T-helper 2 cell treated with Interferon-gamma antibody and Interleukin-4, amounts not matched to agents 5 μg/mL and 100 μg/mL, for 36 hours (primary cell): Measurements from ENCODE around the gene CPB1.

Experiments used
- DNase-seq: peaks from one replicate; pipeline ENCODE4 v3.0.0; 2021; ENCODE audit warnings: low spot score
- H3K27ac Mint-ChIP-seq: one replicate; pipeline ENCODE4 v1.8.0; 2021; ENCODE audit warnings: mild to moderate bottlenecking, mixed read lengths
- H3K27me3 Mint-ChIP-seq: one replicate; pipeline ENCODE4 v1.8.0; 2021; ENCODE audit warnings: low read depth, mixed read lengths
- H3K36me3 Mint-ChIP-seq: one replicate; pipeline ENCODE4 v1.8.0; 2021; ENCODE audit warnings: low read depth, mixed read lengths
- H3K4me1 Mint-ChIP-seq: one replicate; pipeline ENCODE4 v1.8.0; 2021; ENCODE audit warnings: low read depth, mixed read lengths
- H3K4me3 Mint-ChIP-seq: one replicate; pipeline ENCODE4 v1.8.0; 2022; ENCODE audit warnings: mild to moderate bottlenecking, moderate library complexity, mixed read lengths
- H3K9me3 Mint-ChIP-seq: one replicate; pipeline ENCODE4 v1.8.0; 2021; ENCODE audit warnings: mixed read lengths

Gene CPB1

GRCh38 chr3:148880681-148881080, 53.1 kb downstream of the CPB1 start:
- H3K36me3 Mint-ChIP-seq: no peaks in the 10 kb centered on the region
- H3K27ac Mint-ChIP-seq: no peak overlapping the region
- no peaks in the 10 kb centered on the region for H3K4me1 Mint-ChIP-seq
- peaks cover 6% of the 10 kb centered on the region for H3K27me3 Mint-ChIP-seq
- H3K4me3 Mint-ChIP-seq: no peak overlapping the region
- no peak for DNase-seq
- no peaks in the 10 kb centered on the region for H3K9me3 Mint-ChIP-seq

- no peak overlapping the region for H3K27ac Mint-ChIP-seq
- H3K4me3 Mint-ChIP-seq: no peak overlapping the region
- no peaks in the 10 kb centered on the region for H3K36me3 Mint-ChIP-seq
- H3K9me3 Mint-ChIP-seq: no peaks in the 10 kb centered on the region
- peaks cover 6% of the 10 kb centered on the region for H3K27me3 Mint-ChIP-seq
- H3K4me1 Mint-ChIP-seq: no peaks in the 10 kb centered on the region
- DNase-seq: no peak
These were observed 53.7 kb downstream of the CPB1 start for GRCh38 chr3:148881286-148881685.

GRCh38 chr3:148882288-148882687, 54.7 kb downstream of the CPB1 start:
- DNase-seq: no peak
- Mint-ChIP-seq H3K4me1 (no peaks in the 10 kb centered on the region), H3K4me3 (no peak overlapping the region), H3K36me3 (no peaks in the 10 kb centered on the region), H3K27ac (no peak overlapping the region), H3K27me3 (peaks cover 6% of the 10 kb centered on the region), H3K9me3 (no peaks in the 10 kb centered on the region)

GRCh38 chr3:148883163-148883562, 55.6 kb downstream of the CPB1 start:
- H3K4me3 Mint-ChIP-seq: no peak overlapping the region
- no peak overlapping the region for H3K27ac Mint-ChIP-seq
- H3K4me1 Mint-ChIP-seq: no peaks in the 10 kb centered on the region
- no peak for DNase-seq
- peaks cover 4% of the 10 kb centered on the region for H3K27me3 Mint-ChIP-seq
- no peaks in the 10 kb centered on the region for H3K36me3 Mint-ChIP-seq
- H3K9me3 Mint-ChIP-seq: no peaks in the 10 kb centered on the region

GRCh38 chr3:148884261-148884660, 56.6 kb downstream of the CPB1 start:
- Mint-ChIP-seq H3K27me3 (peaks cover under 1% of the 10 kb centered on the region), H3K27ac (no peak overlapping the region), H3K4me1 (no peaks in the 10 kb centered on the region), H3K9me3 (no peaks in the 10 kb centered on the region), H3K36me3 (no peaks in the 10 kb centered on the region), H3K4me3 (no peak overlapping the region)
- no peak for DNase-seq

GRCh38 chr3:148889828-148890227, 62.2 kb downstream of the CPB1 start:
- Mint-ChIP-seq H3K4me1 (no peaks in the 10 kb centered on the region), H3K27me3 (no peaks in the 10 kb centered on the region), H3K9me3 (no peaks in the 10 kb centered on the region), H3K36me3 (no peaks in the 10 kb centered on the region), H3K27ac (no peak overlapping the region), H3K4me3 (no peak overlapping the region)
- DNase-seq: no peak

- H3K36me3 Mint-ChIP-seq: no peaks in the 10 kb centered on the region
- H3K9me3 Mint-ChIP-seq: no peaks in the 10 kb centered on the region
- H3K4me1 Mint-ChIP-seq: no peaks in the 10 kb centered on the region
- H3K27ac Mint-ChIP-seq: no peak overlapping the region
- DNase-seq: no peak
- no peak overlapping the region for H3K4me3 Mint-ChIP-seq
- H3K27me3 Mint-ChIP-seq: peaks cover 6% of the 10 kb centered on the region
These were observed 68.5 kb downstream of the CPB1 start for GRCh38 chr3:148896062-148896461.

GRCh38 chr3:148901987-148902791, 74.6 kb downstream of the CPB1 start:
- H3K36me3 Mint-ChIP-seq: no peaks in the 10 kb centered on the region
- no peak overlapping the region for H3K4me3 Mint-ChIP-seq
- no peak overlapping the region for H3K27ac Mint-ChIP-seq
- DNase-seq: no peak
- H3K9me3 Mint-ChIP-seq: no peaks in the 10 kb centered on the region
- no peaks in the 10 kb centered on the region for H3K27me3 Mint-ChIP-seq
- H3K4me1 Mint-ChIP-seq: no peaks in the 10 kb centered on the region

GRCh38 chr3:148903022-148903442, 75.4 kb downstream of the CPB1 start:
- Mint-ChIP-seq H3K4me1 (no peaks in the 10 kb centered on the region), H3K9me3 (no peaks in the 10 kb centered on the region), H3K4me3 (no peak overlapping the region), H3K27ac (no peak overlapping the region), H3K36me3 (no peaks in the 10 kb centered on the region), H3K27me3 (no peaks in the 10 kb centered on the region)
- no peak for DNase-seq

- H3K4me1 Mint-ChIP-seq: no peaks in the 10 kb centered on the region
- H3K36me3 Mint-ChIP-seq: no peaks in the 10 kb centered on the region
- DNase-seq: no peak
- H3K27me3 Mint-ChIP-seq: no peaks in the 10 kb centered on the region
- no peaks in the 10 kb centered on the region for H3K9me3 Mint-ChIP-seq
- H3K4me3 Mint-ChIP-seq: no peak overlapping the region
- no peak overlapping the region for H3K27ac Mint-ChIP-seq
These were observed 76.3 kb downstream of the CPB1 start for GRCh38 chr3:148903941-148904340.

- Mint-ChIP-seq H3K4me1 (no peaks in the 10 kb centered on the region), H3K27ac (no peak overlapping the region), H3K4me3 (no peak overlapping the region), H3K27me3 (no peaks in the 10 kb centered on the region), H3K36me3 (no peaks in the 10 kb centered on the region), H3K9me3 (no peaks in the 10 kb centered on the region)
- DNase-seq: no peak
These were observed 79.1 kb downstream of the CPB1 start for GRCh38 chr3:148906667-148907066.
